Measurements from ENCODE around the gene KRT86.
A peak's percentile ranks its signal among the peaks of the same experiment; 100 is the strongest.

KRT86 gene

DNA sequence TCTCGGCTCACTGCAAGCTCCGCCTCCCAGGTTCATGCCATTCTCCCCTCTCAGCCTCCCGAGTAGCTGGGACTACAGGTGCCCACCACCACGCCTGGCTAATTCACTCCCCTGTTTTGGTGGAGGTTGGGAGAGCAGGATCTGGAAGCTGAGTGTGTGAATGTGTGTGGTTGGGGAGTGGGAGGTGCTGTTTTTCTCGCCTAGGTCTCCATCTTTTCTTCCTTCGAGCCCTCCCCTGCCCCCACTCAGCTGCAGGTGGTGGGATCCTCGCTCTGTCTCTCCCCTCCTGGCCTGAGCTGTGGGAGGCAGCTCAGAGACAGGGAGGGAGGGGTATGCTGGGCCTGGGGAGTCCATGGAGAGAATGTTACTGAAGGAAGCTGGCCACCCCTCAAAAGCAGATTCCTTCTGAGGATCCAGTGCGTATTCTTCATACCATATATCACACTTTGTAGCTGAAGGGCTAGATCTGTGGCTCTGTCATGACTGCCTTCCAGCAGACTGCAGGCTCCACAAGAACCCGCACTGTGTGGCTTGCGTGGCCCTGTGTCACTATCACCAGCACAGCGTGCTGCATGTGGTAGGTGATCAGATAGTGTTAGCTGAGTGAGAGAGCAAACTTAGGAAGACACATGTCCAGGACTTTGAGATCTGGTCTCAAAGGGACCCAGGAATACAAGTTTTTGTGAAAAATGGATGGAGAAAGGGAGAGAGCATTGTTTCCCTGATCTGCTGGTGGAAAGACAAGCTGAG lies 44.0 kb downstream of the KRT86 start:
- Mint-ChIP-seq H3K27ac (no peak overlapping the region), H3K4me1 (peaks cover 6% of the 10 kb centered on the region), H3K4me3 (no peak overlapping the region), H3K9me3 (no peaks in the 10 kb centered on the region), H3K36me3 (no peaks in the 10 kb centered on the region)
- ATAC-seq, result no peak
- no peak for DNase-seq (ENCODE audit: low spot score in 2 of 2)

DNA sequence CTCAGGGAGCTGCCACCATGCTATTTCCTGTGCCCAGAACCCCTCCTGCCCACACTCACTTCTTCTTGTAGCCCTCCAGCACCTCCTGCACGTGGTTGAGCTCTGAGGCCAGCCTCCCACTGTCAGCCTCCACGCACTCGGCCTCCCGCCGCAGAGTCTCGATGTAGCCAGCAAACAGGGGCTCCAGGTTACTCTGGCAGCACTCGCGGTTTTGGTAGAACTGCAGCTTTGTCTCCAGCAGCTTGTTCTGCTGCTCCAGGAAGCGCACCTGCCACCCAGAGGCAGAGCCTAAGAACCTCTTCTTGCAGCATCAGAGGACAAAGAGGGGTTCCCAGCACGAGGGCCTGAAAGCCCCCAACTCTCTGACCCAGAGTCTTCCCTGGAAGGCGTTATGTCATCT lies 44.7 kb downstream of the KRT86 start:
- Mint-ChIP-seq H3K4me3 (no peak overlapping the region), H3K4me1 (no peaks in the 10 kb centered on the region), H3K36me3 (no peaks in the 10 kb centered on the region), H3K9me3 (no peaks in the 10 kb centered on the region), H3K27ac (no peak overlapping the region)
- DNase-seq (ENCODE audit: low spot score in 2 of 2) (no peak), ATAC-seq (no peak)

DNA sequence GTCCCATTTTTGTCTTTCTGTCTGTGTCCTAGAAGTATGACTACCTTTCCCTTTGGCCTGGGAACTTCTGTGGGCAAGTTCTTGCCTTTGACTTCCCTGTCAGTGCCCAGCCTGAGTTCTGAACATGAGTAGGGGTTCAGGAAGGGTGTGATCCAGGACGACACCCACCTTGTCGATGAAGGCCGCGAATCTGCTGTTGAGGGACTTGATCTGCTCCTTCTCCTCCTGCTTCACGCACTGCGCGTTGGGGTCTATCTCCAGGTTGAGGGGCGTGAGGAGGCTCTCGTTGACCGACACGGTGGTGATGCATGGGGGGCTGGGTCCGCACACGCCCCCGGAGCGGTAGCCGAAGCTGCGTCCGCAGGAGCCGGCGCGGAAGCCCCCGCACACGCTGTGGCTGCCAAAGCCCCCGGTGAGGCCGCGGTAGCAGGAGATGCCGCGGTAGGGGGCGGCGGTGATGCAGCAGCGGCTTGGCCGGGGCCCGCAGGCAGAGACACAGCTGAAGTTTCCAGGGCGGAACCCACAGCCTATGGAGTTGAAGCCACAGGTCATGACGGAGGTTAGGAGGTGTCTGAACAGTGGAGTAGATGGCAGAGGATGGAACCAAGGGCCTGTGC lies 46.4 kb downstream of the KRT86 start, which contains the start of gene KRT83:
Gene KRT83 (minus strand): TSS at position 615 of the 617 bp plus-strand sequence. CDS start 63 bp downstream, at position 552.
- no peak for DNase-seq (ENCODE audit: low spot score in 2 of 2)
- ATAC-seq, result no peak
- H3K4me3 Mint-ChIP-seq, result no peak within 1 kb of the TSS
- no peaks in the 10 kb centered on the region for H3K36me3 Mint-ChIP-seq
- H3K4me1 Mint-ChIP-seq, result no peaks in the 10 kb centered on the region
- no peak within 1 kb of the TSS for H3K27ac Mint-ChIP-seq
- no peaks in the 10 kb centered on the region for H3K9me3 Mint-ChIP-seq

DNA sequence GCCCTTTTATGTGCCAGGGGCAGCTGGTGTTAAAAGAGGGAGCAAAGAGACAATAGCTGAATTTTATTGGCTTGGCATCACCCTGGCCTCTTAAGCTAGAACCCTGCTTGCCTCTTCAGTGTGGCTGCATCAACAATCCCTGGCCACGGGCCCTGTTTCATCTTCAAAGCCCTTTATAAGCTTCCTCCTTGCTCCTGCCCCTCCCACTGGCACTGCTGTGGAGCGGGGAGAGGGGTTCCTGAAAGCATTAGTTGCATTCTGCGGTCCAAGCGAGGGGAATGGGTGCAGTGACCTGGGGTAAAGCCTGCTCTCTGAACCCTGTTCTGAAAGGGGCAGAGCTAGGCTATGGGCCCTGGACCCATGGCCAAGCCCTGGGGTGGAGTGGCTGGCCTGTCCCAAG lies 47.0 kb downstream of the KRT86 start:
- ATAC-seq (no peak), DNase-seq (ENCODE audit: low spot score in 2 of 2) (no peak)
- no peaks in the 10 kb centered on the region for H3K4me1 Mint-ChIP-seq
- no peak overlapping the region for H3K4me3 Mint-ChIP-seq
- H3K36me3 Mint-ChIP-seq, result no peaks in the 10 kb centered on the region
- no peak overlapping the region for H3K27ac Mint-ChIP-seq
- no peaks in the 10 kb centered on the region for H3K9me3 Mint-ChIP-seq

DNA sequence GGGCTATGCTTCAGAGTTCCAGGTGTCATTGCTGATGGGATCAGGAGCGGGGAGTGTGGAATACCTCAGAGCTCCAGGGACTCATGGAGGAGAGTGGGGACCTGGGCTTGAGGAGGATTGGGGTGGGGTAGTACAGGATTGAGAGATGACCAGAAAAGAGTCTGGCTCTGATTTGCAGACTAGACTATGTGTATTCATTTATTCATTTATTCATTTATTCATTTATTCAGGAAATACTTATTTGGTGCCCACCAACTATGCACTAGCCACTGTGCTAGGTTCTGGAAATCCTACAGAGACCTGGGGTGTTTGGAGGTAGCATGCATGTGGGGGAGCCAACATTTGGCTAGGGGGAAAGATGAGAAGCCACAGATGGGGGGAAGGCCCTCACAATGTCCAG lies 47.6 kb downstream of the KRT86 start:
- H3K27ac Mint-ChIP-seq, result no peak overlapping the region
- ATAC-seq, result no peak
- no peaks in the 10 kb centered on the region for H3K36me3 Mint-ChIP-seq
- no peaks in the 10 kb centered on the region for H3K9me3 Mint-ChIP-seq
- DNase-seq (ENCODE audit: low spot score in 2 of 2), result no peak
- peaks cover 3% of the 10 kb centered on the region for H3K4me1 Mint-ChIP-seq
- H3K4me3 Mint-ChIP-seq, result no peak overlapping the region

DNA sequence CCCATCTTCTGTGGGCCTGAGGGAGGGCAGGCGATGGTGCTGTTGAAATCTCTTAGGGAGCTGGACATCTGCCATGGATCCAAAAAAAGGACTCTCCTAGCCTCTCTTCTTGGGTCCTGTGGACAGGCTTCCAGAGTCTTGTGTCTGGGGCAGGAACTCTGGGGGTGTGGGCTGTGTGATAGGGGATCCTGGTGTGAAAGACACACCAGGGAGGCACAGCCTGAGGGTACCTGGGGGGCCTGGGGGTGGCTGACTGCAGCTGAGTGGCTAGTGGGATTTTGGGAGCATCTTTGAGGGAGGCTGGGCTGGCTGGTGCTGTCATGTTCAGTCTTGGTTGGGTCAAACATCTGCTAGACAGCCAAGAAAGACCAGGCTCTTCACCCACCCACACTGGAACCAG lies 48.6 kb downstream of the KRT86 start:
- H3K36me3 Mint-ChIP-seq, result no peaks in the 10 kb centered on the region
- H3K4me1 Mint-ChIP-seq, result peaks cover 12% of the 10 kb centered on the region
- ATAC-seq, result no peak
- no peaks in the 10 kb centered on the region for H3K9me3 Mint-ChIP-seq
- H3K4me3 Mint-ChIP-seq, result no peak overlapping the region
- no peak for DNase-seq (ENCODE audit: low spot score in 2 of 2)
- H3K27ac Mint-ChIP-seq, result no peak overlapping the region

DNA sequence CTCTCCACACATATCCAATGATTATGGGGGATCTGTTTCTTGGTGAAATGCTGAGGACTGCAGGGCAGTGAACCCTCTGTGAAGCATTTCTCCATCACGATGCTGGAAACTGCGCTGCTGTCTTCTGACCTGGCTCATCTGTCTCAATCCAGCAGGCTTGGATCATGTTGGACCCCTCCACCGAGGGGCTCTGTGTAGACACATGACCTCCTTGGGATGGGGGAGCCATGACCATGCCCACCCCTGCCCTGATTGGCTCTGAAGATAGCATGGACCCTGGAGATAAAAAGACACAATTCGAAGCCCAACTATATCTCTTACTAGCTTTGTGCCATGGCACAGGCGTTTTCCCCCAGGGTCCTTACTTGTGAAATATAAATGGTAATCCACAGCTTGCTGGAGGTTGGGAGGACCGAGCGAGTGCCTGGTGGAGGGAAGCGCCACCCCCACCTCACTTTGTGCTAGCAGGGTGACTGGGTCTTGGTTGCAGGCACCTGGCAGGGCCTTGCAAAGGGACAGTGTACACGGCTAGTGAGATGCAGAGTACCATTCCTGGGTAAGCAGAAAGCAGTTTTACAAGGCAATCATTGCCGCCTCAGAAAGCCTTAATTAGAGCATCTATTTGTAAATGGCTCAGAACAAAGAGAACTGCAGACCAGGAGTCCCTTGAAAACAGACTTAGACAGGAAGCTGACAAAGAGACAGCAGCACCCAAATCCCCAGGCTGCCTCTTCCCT lies 49.1 kb downstream of the KRT86 start:
- DNase-seq (ENCODE audit: low spot score in 2 of 2) (no peak), ATAC-seq (no peak)
- Mint-ChIP-seq H3K4me3 (no peak overlapping the region), H3K4me1 (peaks cover 12% of the 10 kb centered on the region), H3K36me3 (no peaks in the 10 kb centered on the region), H3K27ac (no peak overlapping the region), H3K9me3 (no peaks in the 10 kb centered on the region)

DNA sequence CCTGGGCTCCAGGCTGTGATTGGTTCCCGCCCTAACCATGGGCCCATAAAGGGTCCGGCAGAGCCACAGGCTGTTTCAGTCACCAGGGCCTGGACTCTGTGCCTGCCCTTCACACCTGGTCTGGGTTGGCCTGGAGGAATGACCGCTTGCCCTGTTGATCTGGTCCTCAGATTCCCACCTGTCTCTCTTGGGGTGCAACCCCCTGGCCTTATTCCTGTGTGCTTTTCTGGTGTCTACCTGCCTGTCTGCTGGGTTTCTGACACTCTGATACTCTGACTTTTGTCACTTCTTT lies 49.7 kb downstream of the KRT86 start:
- ATAC-seq (no peak), DNase-seq (ENCODE audit: low spot score in 2 of 2) (no peak)
- Mint-ChIP-seq H3K9me3 (no peaks in the 10 kb centered on the region), H3K36me3 (no peaks in the 10 kb centered on the region), H3K4me3 (no peak overlapping the region), H3K4me1 (peaks cover 12% of the 10 kb centered on the region), H3K27ac (no peak overlapping the region)

DNA sequence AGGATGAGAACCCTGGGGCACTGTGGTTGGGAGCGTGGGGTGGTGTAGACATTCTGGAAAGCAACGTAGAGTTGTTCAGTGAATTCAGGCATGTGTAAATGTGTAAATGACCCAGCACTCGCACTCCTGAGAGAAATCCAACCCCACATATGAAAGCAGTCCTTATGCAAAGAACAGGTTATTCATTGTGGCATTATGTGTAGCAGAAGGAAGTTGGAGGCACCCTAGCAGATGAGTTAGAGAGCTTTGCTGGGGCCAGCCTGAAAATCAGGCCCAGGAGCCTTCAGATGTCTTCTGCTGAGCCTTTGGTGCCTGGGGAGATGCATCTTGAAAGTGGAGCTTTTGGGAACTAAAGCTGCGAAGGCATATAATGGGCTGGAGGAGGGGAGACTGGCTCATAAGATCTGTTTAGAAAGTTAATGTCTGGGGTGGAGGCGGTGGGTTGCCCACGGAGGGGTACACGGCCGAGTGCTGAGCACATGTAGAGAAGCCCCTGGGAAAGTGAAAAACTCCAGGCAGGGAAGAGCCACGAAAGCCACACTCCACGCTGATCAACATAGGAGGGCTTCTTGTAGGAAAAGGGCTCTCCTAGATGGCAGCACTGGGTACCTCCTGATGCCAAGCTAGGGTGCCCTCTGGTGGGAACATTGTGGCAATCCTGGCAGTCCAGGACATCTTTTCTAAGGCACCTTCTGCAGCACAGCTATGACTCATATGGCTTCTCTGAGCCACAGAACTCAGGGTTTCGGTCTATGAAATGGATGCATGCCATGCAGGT lies 52.8 kb downstream of the KRT86 start:
- Mint-ChIP-seq H3K36me3 (no peaks in the 10 kb centered on the region), H3K4me1 (peaks cover 12% of the 10 kb centered on the region), H3K9me3 (no peaks in the 10 kb centered on the region), H3K4me3 (no peak overlapping the region), H3K27ac (peak overlapping the region; percentile 11)
- ATAC-seq (peak; percentile 95), DNase-seq (ENCODE audit: low spot score in 2 of 2) (peak; percentile 44 to 80)

DNA sequence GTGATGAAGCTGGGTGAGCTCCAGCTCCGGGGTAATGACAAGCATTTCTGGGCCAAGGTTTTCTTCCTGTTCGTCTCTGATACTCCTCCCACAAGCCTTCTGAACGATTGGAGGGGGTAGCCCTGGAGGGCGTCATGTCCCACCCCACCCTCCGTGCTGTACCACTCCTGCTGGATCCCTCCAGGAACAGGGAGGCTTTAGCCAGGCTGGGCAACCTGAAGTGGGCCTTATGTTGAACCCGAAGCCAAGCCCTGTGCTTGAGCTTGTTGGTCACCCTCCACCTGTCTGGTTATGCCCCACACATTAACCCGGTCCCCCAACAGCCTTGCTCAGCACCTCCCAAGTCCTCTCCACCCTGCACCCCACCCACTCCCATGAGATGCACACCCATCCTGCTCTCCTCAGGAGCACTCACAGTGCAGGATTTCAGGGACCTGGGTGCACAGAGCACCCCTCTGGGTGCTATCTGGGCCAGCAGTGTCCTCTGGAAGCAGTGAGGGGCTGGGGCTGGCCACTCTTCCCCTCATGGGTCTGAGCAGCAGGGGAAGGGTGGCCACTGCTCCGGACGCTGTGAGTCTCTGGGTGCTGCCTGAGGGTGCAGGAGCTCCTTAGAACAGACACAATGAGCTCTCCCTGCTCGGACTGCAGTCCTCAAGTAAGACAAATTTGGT lies 53.5 kb downstream of the KRT86 start:
- Mint-ChIP-seq H3K9me3 (no peaks in the 10 kb centered on the region), H3K27ac (peak overlapping the region; percentile 11), H3K36me3 (no peaks in the 10 kb centered on the region), H3K4me1 (peaks cover 12% of the 10 kb centered on the region), H3K4me3 (no peak overlapping the region)
- DNase-seq (ENCODE audit: low spot score in 2 of 2) (no peak), ATAC-seq (no peak)

DNA sequence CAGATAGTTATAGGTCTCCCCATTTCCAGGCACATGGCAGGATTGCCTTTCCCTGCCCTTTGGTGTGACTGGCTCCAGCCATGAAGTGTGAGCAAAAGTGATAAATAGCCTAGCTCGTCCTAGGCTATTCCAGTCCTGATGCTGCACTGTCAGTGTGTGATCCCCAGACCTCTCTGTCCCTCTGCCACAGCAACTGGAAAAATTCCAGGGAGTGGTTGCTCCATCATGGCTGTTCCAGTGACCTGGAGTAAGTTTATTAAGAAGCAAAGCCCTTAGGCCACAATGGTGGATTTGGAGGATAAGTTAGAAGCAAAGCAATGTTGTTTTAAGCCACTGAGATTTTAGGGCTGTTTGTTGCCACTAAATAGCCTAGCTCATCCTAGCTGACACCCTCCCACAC lies 56.6 kb downstream of the KRT86 start:
- Mint-ChIP-seq H3K4me1 (peaks cover 12% of the 10 kb centered on the region), H3K9me3 (no peaks in the 10 kb centered on the region), H3K36me3 (no peaks in the 10 kb centered on the region), H3K27ac (no peak overlapping the region), H3K4me3 (no peak overlapping the region)
- ATAC-seq (no peak), DNase-seq (ENCODE audit: low spot score in 2 of 2) (no peak)

DNA sequence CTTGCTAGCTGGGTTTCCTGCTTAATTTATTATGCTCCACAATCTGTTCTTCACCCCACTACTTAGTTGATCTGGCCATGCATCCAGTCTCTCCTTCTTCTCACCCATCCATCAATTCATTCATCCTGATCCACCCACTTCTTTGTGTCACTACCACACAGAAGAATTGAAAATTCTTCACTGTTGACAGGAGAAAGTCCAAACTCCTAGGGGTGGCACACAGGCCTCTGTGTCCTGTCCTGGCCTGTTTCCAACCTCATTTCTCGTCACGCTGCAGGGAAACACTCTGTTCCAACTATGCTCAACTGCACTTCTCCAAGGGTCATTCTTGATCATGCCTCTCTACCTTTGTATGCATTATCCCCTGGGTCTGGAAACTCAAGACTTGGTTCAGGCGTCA lies 57.4 kb downstream of the KRT86 start:
- Mint-ChIP-seq H3K36me3 (no peaks in the 10 kb centered on the region), H3K9me3 (peaks cover 4% of the 10 kb centered on the region), H3K27ac (no peak overlapping the region), H3K4me3 (no peak overlapping the region), H3K4me1 (peaks cover 18% of the 10 kb centered on the region)
- no peak for ATAC-seq
- DNase-seq (ENCODE audit: low spot score in 2 of 2), result no peak

DNA sequence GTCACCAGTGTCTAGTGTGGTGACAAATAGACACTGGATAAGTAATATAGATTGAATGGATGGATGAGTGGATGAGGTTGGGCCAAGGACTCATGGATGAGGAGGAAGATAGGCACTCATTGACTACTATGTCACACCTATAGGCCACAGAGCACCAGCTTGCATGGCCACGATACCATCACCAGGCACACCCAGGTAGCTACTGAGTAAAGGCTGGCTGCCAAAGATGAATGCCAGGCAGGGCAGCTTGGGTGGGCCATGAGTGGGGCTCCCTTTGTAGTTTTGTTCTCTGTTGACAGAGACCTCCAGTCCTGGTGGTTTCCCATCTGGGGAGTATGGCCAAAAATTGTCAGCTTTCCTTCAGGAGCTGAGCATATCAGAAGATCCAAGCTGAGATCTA lies 57.9 kb downstream of the KRT86 start:
- H3K27ac Mint-ChIP-seq, result no peak overlapping the region
- H3K4me1 Mint-ChIP-seq, result peaks cover 13% of the 10 kb centered on the region
- DNase-seq (ENCODE audit: low spot score in 2 of 2) (no peak), ATAC-seq (no peak)
- no peaks in the 10 kb centered on the region for H3K36me3 Mint-ChIP-seq
- H3K9me3 Mint-ChIP-seq, result peaks cover 4% of the 10 kb centered on the region
- no peak overlapping the region for H3K4me3 Mint-ChIP-seq

DNA sequence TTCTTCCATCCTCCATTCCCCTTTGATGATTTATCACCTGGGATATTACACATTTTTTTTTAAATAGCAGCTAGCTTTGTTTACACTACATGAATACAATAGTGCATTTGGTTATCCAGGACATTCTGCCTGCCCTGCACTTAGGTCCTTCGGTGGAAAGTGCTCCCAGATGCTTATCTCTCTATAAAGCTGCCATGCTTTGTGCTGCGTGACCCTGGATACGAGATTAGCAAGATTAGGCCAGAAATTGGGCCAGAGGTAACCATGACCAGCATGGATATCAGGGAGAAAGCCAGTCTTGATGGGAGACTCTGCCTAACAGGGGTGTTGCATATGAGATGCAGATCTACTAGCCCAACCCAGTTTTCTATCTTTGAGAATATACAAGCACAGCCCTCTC lies 58.9 kb downstream of the KRT86 start:
- Mint-ChIP-seq H3K36me3 (no peaks in the 10 kb centered on the region), H3K4me1 (peaks cover 7% of the 10 kb centered on the region), H3K27ac (no peak overlapping the region), H3K9me3 (peaks cover 4% of the 10 kb centered on the region), H3K4me3 (no peak overlapping the region)
- ATAC-seq (no peak), DNase-seq (ENCODE audit: low spot score in 2 of 2) (no peak)

DNA sequence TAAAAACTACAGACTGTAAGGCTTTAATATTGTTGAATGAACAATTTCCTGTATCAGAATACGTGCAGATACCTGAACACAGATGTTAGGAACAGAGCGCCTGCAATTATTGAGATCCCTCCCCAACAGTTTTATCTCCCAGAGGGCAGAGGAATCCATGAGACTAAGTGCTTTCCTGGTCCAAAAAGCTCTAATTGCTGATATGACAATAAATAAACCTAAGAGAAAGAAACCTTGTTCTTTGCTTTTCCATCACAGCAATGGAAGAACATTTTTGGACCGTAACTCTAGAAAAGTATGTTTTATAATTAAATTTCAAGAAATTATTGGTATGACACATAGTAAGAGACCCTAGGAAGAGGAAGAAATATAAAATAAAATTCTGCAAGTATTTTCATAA lies 59.7 kb downstream of the KRT86 start:
- no peak overlapping the region for H3K4me3 Mint-ChIP-seq

More for the DNA sequence above, 59.7 kb downstream of the KRT86 start:
- Mint-ChIP-seq H3K36me3 (no peaks in the 10 kb centered on the region), H3K9me3 (peaks cover 4% of the 10 kb centered on the region), H3K4me1 (peaks cover 7% of the 10 kb centered on the region), H3K27ac (no peak overlapping the region)
- ATAC-seq, result no peak
- DNase-seq (ENCODE audit: low spot score in 2 of 2), result no peak

Measured in stimulated activated effector memory CD8-positive, alpha-beta T cell treated with anti-CD3 and anti-CD28 coated beads, Interleukin-12 subunit alpha, Interleukin-12 subunit beta, amount 100 ng/mL, for 72 hours (primary cell).